ENCODE data around the gene TKT. TPM values are rescaled to one million over a fixed set of nuclear protein-coding genes. Genes with fewer than 3 reads are reported as not detected.

Gene TKT
- total RNA-seq, 4 donors from 2014 or later: 497 to 698 (median 627) TPM

DNA sequence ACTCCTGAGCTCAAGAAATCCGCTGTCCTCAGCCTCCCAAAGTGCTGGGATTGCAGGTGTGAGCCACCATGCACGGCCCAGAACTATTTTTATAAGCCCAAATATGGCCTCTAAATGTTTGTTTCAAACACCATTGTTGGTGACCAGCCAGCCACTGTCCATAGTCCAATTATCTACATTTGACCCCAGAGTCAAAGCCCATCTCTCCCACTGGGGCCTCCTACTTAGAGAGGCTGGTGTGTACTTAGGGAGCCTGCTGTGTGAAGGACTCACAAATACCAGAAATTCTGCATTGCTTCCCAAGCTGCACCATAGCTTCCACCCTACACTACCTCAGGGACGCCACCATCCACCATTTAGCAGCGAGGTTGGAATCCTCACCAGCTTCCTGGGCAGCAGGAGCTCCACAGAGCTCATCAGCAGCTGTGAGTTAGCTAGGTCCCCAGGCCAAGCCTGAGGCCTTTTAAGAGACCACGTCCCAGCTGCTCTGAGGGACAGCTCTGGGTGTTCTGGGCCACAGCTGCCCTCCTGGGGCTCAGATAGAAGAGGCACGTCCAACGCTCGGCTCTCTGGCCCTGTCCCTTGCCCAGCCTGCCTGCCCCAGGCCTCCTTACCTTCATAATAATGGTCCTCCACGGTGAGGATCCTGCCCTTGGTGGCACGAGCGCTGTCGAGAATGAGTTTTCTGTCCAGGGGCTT is 29.5 kb downstream of the TKT start:
- H3K9me3 ChIP-seq: no peaks in the 10 kb centered on the region
- H3K27me3 ChIP-seq: no peaks in the 10 kb centered on the region
- H3K4me3 ChIP-seq: no peak overlapping the region
- H3K36me3 ChIP-seq: peaks cover 62 to 90% (median 77%) of the 10 kb centered on the region in 3 donors
- no peaks in the 10 kb centered on the region for H3K4me1 ChIP-seq
- TF ChIP-seq CTCF (IDR thresholded peaks at IDR 0.05) (no peak), POLR2A (IDR thresholded peaks at IDR 0.05) (no peak)
- intact Hi-C loops (cut with DNase I): no loop called here
- no peak for DNase-seq
- 85 to 91% methylated on average over 4 to 11 of the region's 12 CpGs for WGBS, 2 donors
- no peak overlapping the region for H3K27ac ChIP-seq

- 76 to 89% methylated on average over 6 of the region's 7 CpGs for WGBS, 2 donors
- no peak overlapping the region for H3K27ac ChIP-seq
- no peak for DNase-seq
- no peaks in the 10 kb centered on the region for H3K4me1 ChIP-seq
- intact Hi-C loops (cut with DNase I): no loop called here
- TF ChIP-seq CTCF (IDR thresholded peaks at IDR 0.05) (no peak), POLR2A (IDR thresholded peaks at IDR 0.05) (no peak)
- H3K36me3 ChIP-seq: peaks cover 57 to 83% (median 72%) of the 10 kb centered on the region in 3 donors
- no peak overlapping the region for H3K4me3 ChIP-seq
- H3K27me3 ChIP-seq: no peaks in the 10 kb centered on the region
- no peaks in the 10 kb centered on the region for H3K9me3 ChIP-seq
Observed at GRCh38 chr3:53225651-53226050, 30.2 kb downstream of the TKT start.

GRCh38 chr3:53225181-53225580 is 30.6 kb downstream of the TKT start:
- Histone ChIP-seq H3K4me3 (no peak overlapping the region), H3K4me1 (peaks cover 0 to under 1% (median 0%) of the 10 kb centered on the region in 3 donors), H3K27me3 (no peaks in the 10 kb centered on the region), H3K36me3 (peaks cover 52 to 79% (median 69%) of the 10 kb centered on the region in 3 donors), H3K9me3 (no peaks in the 10 kb centered on the region), H3K27ac (no peak overlapping the region)
- 69% methylated on average over 5 of the region's 6 CpGs; no CpG with 5 or more reads in 1 of the 2 donors for WGBS, 2 donors
- TF ChIP-seq CTCF (IDR thresholded peaks at IDR 0.05) (no peak), POLR2A (IDR thresholded peaks at IDR 0.05) (no peak)
- DNase-seq: no peak
- intact Hi-C loops (cut with DNase I): no loop called here

DNA sequence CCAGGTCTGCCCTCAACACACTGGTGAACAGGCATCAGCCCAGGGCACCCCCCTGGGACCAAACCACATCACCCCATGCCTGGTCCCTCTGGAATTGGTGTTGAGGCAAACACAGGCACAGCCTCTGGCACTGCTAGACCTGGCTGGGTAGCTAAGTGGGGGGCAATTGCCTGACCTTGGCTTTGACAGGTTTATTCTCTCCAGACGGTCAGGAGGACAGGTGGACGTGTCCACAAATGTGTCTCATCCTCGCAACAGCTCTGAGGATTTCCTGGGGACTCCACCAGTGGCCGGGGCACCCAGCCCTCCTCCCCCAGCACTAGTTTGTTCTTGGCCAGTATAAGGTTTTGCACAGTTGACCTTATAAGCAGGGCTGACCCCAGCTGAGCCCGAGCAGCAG is 31.3 kb downstream of the TKT start:
- peaks cover 0 to 7% (median 0%) of the 10 kb centered on the region in 3 donors for H3K4me1 ChIP-seq
- H3K27ac ChIP-seq: no peak overlapping the region
- peaks cover 46 to 72% (median 62%) of the 10 kb centered on the region in 3 donors for H3K36me3 ChIP-seq
- H3K4me3 ChIP-seq: no peak overlapping the region
- no peak for DNase-seq
- intact Hi-C loops (cut with DNase I): no loop called here
- TF ChIP-seq CTCF (IDR thresholded peaks at IDR 0.05): no peak
- no peak for TF ChIP-seq POLR2A (IDR thresholded peaks at IDR 0.05)
- no peaks in the 10 kb centered on the region for H3K9me3 ChIP-seq
- WGBS, 2 donors: 88 to 90% methylated on average over 2 to 4 of the region's 5 CpGs
- H3K27me3 ChIP-seq: no peaks in the 10 kb centered on the region

DNA sequence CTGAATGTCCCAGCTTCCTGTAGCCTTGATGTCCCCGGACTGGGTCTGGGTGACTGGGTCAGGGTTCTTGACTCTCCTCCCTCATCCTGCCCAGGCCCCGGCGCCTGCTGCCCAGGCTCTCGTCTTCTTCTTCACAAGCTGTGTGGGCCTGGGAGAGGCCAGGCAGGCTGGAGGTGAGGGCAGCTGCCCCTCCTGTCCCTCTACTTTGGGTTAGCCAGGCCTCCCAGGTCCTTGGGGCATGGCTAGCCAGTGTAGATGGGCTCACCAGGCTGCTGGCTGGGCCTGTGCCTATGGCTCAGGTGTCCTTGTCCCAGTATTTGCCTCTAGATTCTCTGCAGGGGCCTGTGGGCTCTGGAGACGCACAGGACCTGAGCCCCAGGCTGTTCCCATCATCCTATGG is 31.8 kb downstream of the TKT start:
- Histone ChIP-seq H3K27ac (no peak overlapping the region), H3K4me3 (no peak overlapping the region), H3K4me1 (peaks cover 0 to 8% (median 0%) of the 10 kb centered on the region in 3 donors), H3K27me3 (no peaks in the 10 kb centered on the region), H3K36me3 (peaks cover 41 to 67% (median 57%) of the 10 kb centered on the region in 3 donors), H3K9me3 (no peaks in the 10 kb centered on the region)
- no peak for DNase-seq
- intact Hi-C loops (cut with DNase I): no loop called here
- 88% methylated on average over 3 of the region's 5 CpGs; no CpG with 5 or more reads in 1 of the 2 donors for WGBS, 2 donors
- TF ChIP-seq CTCF (IDR thresholded peaks at IDR 0.05): no peak

Data from esophagus squamous epithelium (tissue), 5 donors.